ENCODE data around the gene ST8SIA2.

Gene ST8SIA2

GRCh38 chr15:92395098-92395635 lies 1.5 kb downstream of the ST8SIA2 start:
- no peak for FAIRE-seq
- DNase-seq (ENCODE audit: insufficient read length, low spot score) = no peak

GRCh38 chr15:92399271-92399950 lies 5.7 kb downstream of the ST8SIA2 start:
- no peak for FAIRE-seq
- no peak for DNase-seq (ENCODE audit: insufficient read length, low spot score)

- FAIRE-seq (no peak), DNase-seq (ENCODE audit: insufficient read length, low spot score) (no peak)
These were observed 6.9 kb downstream of the ST8SIA2 start for GRCh38 chr15:92400573-92400972.

GRCh38 chr15:92400980-92401787 lies 7.5 kb downstream of the ST8SIA2 start:
- no peak for DNase-seq (ENCODE audit: insufficient read length, low spot score)

GRCh38 chr15:92402751-92403150 lies 9.1 kb downstream of the ST8SIA2 start:
- FAIRE-seq (no peak), DNase-seq (ENCODE audit: insufficient read length, low spot score) (no peak)

More at GRCh38 chr15:92400980-92401787, 7.5 kb downstream of the ST8SIA2 start:
- FAIRE-seq = no peak

- FAIRE-seq = no peak
- no peak for DNase-seq (ENCODE audit: insufficient read length, low spot score)
These were observed 12.3 kb downstream of the ST8SIA2 start for GRCh38 chr15:92405942-92406341.

GRCh38 chr15:92407321-92407720 lies 13.6 kb downstream of the ST8SIA2 start:
- FAIRE-seq (no peak), DNase-seq (ENCODE audit: insufficient read length, low spot score) (no peak)

GRCh38 chr15:92407916-92408315 lies 14.2 kb downstream of the ST8SIA2 start:
- no peak for DNase-seq (ENCODE audit: insufficient read length, low spot score)
- no peak for FAIRE-seq

- FAIRE-seq (no peak), DNase-seq (ENCODE audit: insufficient read length, low spot score) (no peak)
These were observed 15.3 kb downstream of the ST8SIA2 start for GRCh38 chr15:92409006-92409405.

- no peak for FAIRE-seq
- DNase-seq (ENCODE audit: insufficient read length, low spot score) = no peak
These were observed 15.8 kb downstream of the ST8SIA2 start for GRCh38 chr15:92409521-92409920.

- no peak for FAIRE-seq
These were observed 16.9 kb downstream of the ST8SIA2 start for GRCh38 chr15:92410537-92410936.

GRCh38 chr15:92411256-92411655 lies 17.6 kb downstream of the ST8SIA2 start:
- FAIRE-seq (no peak), DNase-seq (ENCODE audit: insufficient read length, low spot score) (no peak)

More at GRCh38 chr15:92410537-92410936, 16.9 kb downstream of the ST8SIA2 start:
- DNase-seq (ENCODE audit: insufficient read length, low spot score) = no peak

- no peak for DNase-seq (ENCODE audit: insufficient read length, low spot score)
- no peak for FAIRE-seq
These were observed 19.8 kb downstream of the ST8SIA2 start for GRCh38 chr15:92413510-92413909.

- FAIRE-seq (no peak), DNase-seq (ENCODE audit: insufficient read length, low spot score) (no peak)
These were observed 22.1 kb downstream of the ST8SIA2 start for GRCh38 chr15:92415639-92416297.

- no peak for FAIRE-seq
- no peak for DNase-seq (ENCODE audit: insufficient read length, low spot score)
These were observed 22.9 kb downstream of the ST8SIA2 start for GRCh38 chr15:92416557-92416956.

- FAIRE-seq = no peak
- DNase-seq (ENCODE audit: insufficient read length, low spot score) = no peak
These were observed 24.0 kb downstream of the ST8SIA2 start for GRCh38 chr15:92417716-92418115.

- DNase-seq (ENCODE audit: insufficient read length, low spot score) (no peak), FAIRE-seq (no peak)
These were observed 25.2 kb downstream of the ST8SIA2 start for GRCh38 chr15:92418864-92419263.

GRCh38 chr15:92421976-92422375 lies 28.3 kb downstream of the ST8SIA2 start:
- FAIRE-seq (no peak), DNase-seq (ENCODE audit: insufficient read length, low spot score) (no peak)

- DNase-seq (ENCODE audit: insufficient read length, low spot score) = no peak
- no peak for FAIRE-seq
These were observed 32.0 kb downstream of the ST8SIA2 start for GRCh38 chr15:92425578-92426225.

GRCh38 chr15:92429378-92430068 lies 35.8 kb downstream of the ST8SIA2 start:
- DNase-seq (ENCODE audit: insufficient read length, low spot score) (no peak), FAIRE-seq (no peak)

All from HTR-8/SVneo (cell line).